OCI-LY1 (cell line): Measurements from ENCODE around the gene VIPR2.

Source experiments
- H2AFZ ChIP-seq: fragments of 200-600 bp; sonication (generic), shearing (Covaris generic); 2 replicates; pipeline ENCODE4 v1.6.0; 2014; ENCODE audit warnings: antibody characterized with exemption, mild to moderate bottlenecking, low read length
- H3F3A ChIP-seq: fragments of 200-600 bp; sonication (generic), shearing (Covaris generic); 2 replicates; pipeline ENCODE4 v1.6.0; 2014; ENCODE audit warnings: mild to moderate bottlenecking, antibody characterized with exemption, low read length, moderate library complexity; ENCODE audit not compliant: insufficient read depth
- H3K27ac ChIP-seq: fragments of 200-600 bp; sonication (generic); 2 replicates; pipeline ENCODE4 v1.5.1; 2014; ENCODE audit warnings: low read length, mixed run types, mild to moderate bottlenecking, low read depth; ENCODE audit not compliant: poor library complexity, severe bottlenecking
- H3K27me3 ChIP-seq: fragments of 200-600 bp; sonication (generic); 2 replicates; pipeline ENCODE4 v1.6.0; 2014; ENCODE audit warnings: antibody characterized with exemption, mild to moderate bottlenecking, low read length, moderate library complexity; ENCODE audit not compliant: insufficient read depth
- H3K36me3 ChIP-seq: fragments of 200-600 bp; sonication (generic); 2 replicates; pipeline ENCODE4 v1.6.1; 2014; ENCODE audit warnings: mild to moderate bottlenecking, antibody characterized with exemption, low read length, moderate library complexity, mixed read lengths; ENCODE audit not compliant: insufficient read depth
- H3K4me1 ChIP-seq: fragments of 200-600 bp; sonication (generic); 2 replicates; pipeline ENCODE4 v1.5.1; 2014; ENCODE audit warnings: mild to moderate bottlenecking, low read length, moderate library complexity; ENCODE audit not compliant: insufficient read depth, severe bottlenecking
- H3K4me2 ChIP-seq: fragments of 200-600 bp; sonication (generic), shearing (Covaris generic); 2 replicates; pipeline ENCODE4 v1.6.1; 2014; ENCODE audit warnings: low read length
- H3K4me3 ChIP-seq: fragments of 200-600 bp; sonication (generic); 2 replicates; pipeline ENCODE4 v1.5.1; 2014; ENCODE audit warnings: low read length, low read depth, mild to moderate bottlenecking, mixed read lengths; ENCODE audit not compliant: poor library complexity, severe bottlenecking
- H3K79me2 ChIP-seq: fragments of 200-600 bp; shearing (Covaris generic); 2 replicates; pipeline ENCODE4 v1.6.1; 2016; ENCODE audit warnings: mixed run types, low read length, mixed read lengths; ENCODE audit not compliant: insufficient read depth
- H3K9ac ChIP-seq: fragments of 200-600 bp; sonication (generic), shearing (Covaris generic); 2 replicates; pipeline ENCODE4 v1.6.1; 2014; ENCODE audit warnings: mild to moderate bottlenecking, low read length, mixed read lengths
- H3K9me2 ChIP-seq: fragments of 200-600 bp; sonication (generic), shearing (Covaris generic); 2 replicates; pipeline ENCODE4 v1.6.1; 2014; ENCODE audit warnings: low read depth, mild to moderate bottlenecking, low read length, mixed read lengths
- H3K9me3 ChIP-seq: fragments of 200-600 bp; shearing (Covaris generic); 2 replicates; pipeline ENCODE4 v1.6.1; 2014; ENCODE audit warnings: low read length, mixed read lengths
- H4K20me1 ChIP-seq: fragments of 200-600 bp; sonication (generic), shearing (Covaris generic); 2 replicates; pipeline ENCODE4 v1.6.0; 2016; ENCODE audit warnings: mild to moderate bottlenecking, low read length; ENCODE audit not compliant: insufficient read depth
- CTCF ChIP-seq: fragments of 200-600 bp; sonication (generic), shearing (Covaris generic); IDR thresholded peaks from 2 replicates; pipeline ENCODE4 v1.5.1; 2017; ENCODE audit warnings: mild to moderate bottlenecking, antibody characterized with exemption, low read length, moderate library complexity, mixed read lengths
- EZH2 ChIP-seq: fragments of 200-600 bp; sonication (generic), shearing (Covaris generic); IDR thresholded peaks from 2 replicates; pipeline ENCODE4 v1.8.0; 2017; ENCODE audit warnings: borderline replicate concordance, mixed run types, mild to moderate bottlenecking, antibody characterized with exemption, low read length, moderate library complexity, mixed read lengths

Gene VIPR2

GRCh38 chr7:159121476-159121875 is 23.2 kb downstream of the VIPR2 start:
- no peak for TF ChIP-seq CTCF
- no peak for TF ChIP-seq EZH2
- no peaks in the 10 kb centered on the region for H3K4me1 ChIP-seq
- no peaks in the 10 kb centered on the region for H4K20me1 ChIP-seq
- peaks cover 9% of the 10 kb centered on the region; the same call in 1 of the 2 replicates for H3K27me3 ChIP-seq
- no peak overlapping the region for H3K9ac ChIP-seq
- H3F3A ChIP-seq, result no peaks in the 10 kb centered on the region
- H3K79me2 ChIP-seq, result no peaks in the 10 kb centered on the region
- no peaks in the 10 kb centered on the region for H3K36me3 ChIP-seq
- no peak overlapping the region for H2AFZ ChIP-seq
- H3K4me3 ChIP-seq, result no peak overlapping the region
- H3K4me2 ChIP-seq, result no peak overlapping the region
- H3K27ac ChIP-seq, result no peak overlapping the region
- no peaks in the 10 kb centered on the region for H3K9me3 ChIP-seq
- no peaks in the 10 kb centered on the region for H3K9me2 ChIP-seq

- peaks cover 9% of the 10 kb centered on the region; the same call in 1 of the 2 replicates for H3K27me3 ChIP-seq
- no peaks in the 10 kb centered on the region for H4K20me1 ChIP-seq
- H3F3A ChIP-seq, result no peaks in the 10 kb centered on the region
- H3K9ac ChIP-seq, result no peak overlapping the region
- no peaks in the 10 kb centered on the region for H3K9me2 ChIP-seq
- TF ChIP-seq EZH2 (no peak), CTCF (no peak)
- no peaks in the 10 kb centered on the region for H3K4me1 ChIP-seq
- no peak overlapping the region for H2AFZ ChIP-seq
- H3K79me2 ChIP-seq, result no peaks in the 10 kb centered on the region
- H3K9me3 ChIP-seq, result no peaks in the 10 kb centered on the region
- H3K27ac ChIP-seq, result no peak overlapping the region
- H3K4me2 ChIP-seq, result no peak overlapping the region
- no peaks in the 10 kb centered on the region for H3K36me3 ChIP-seq
- no peak overlapping the region for H3K4me3 ChIP-seq
These were observed 23.6 kb downstream of the VIPR2 start for GRCh38 chr7:159121068-159121467.

- Histone ChIP-seq H4K20me1 (no peaks in the 10 kb centered on the region), H3K4me2 (no peak overlapping the region), H3K36me3 (no peaks in the 10 kb centered on the region), H2AFZ (no peak overlapping the region), H3K27me3 (peaks cover 14% of the 10 kb centered on the region; the same call in 1 of the 2 replicates), H3K4me3 (no peak overlapping the region), H3F3A (no peaks in the 10 kb centered on the region), H3K4me1 (no peaks in the 10 kb centered on the region), H3K9me2 (no peaks in the 10 kb centered on the region), H3K79me2 (no peaks in the 10 kb centered on the region), H3K9me3 (no peaks in the 10 kb centered on the region), H3K27ac (no peak overlapping the region), H3K9ac (no peak overlapping the region)
- TF ChIP-seq CTCF (no peak), EZH2 (no peak)
These were observed 24.1 kb downstream of the VIPR2 start for GRCh38 chr7:159120540-159120919.
